Trophoblast cell (in vitro differentiated cells and primary cell): ENCODE data around the gene CD160.
A peak's percentile ranks its signal among the peaks of the same experiment; 100 is the strongest.

ENCODE experiments used
- DNase-seq, 2 donors: peaks; one replicate each; pipeline ENCODE4 v3.0.0-alpha.2; 2016
- H2AFZ ChIP-seq: 2 replicates; pipeline ENCODE4 v1.6.1; 2013; ENCODE audit warnings: low read length, moderate library complexity, mild to moderate bottlenecking; ENCODE audit not compliant: insufficient read depth, poor library complexity
- H2AK5ac ChIP-seq: 2 replicates; pipeline ENCODE4 v1.6.1; 2013; ENCODE audit warnings: mild to moderate bottlenecking, low read length
- H2BK120ac ChIP-seq: 2 replicates; pipeline ENCODE4 v1.6.1; 2013; ENCODE audit warnings: low read length, mild to moderate bottlenecking, moderate library complexity; ENCODE audit not compliant: insufficient read depth, poor library complexity
- H2BK12ac ChIP-seq: 2 replicates; pipeline ENCODE4 v1.6.1; 2013; ENCODE audit warnings: mild to moderate bottlenecking, low read length, moderate library complexity
- H2BK5ac ChIP-seq: 2 replicates; pipeline ENCODE4 v1.6.1; 2013; ENCODE audit warnings: low read length, low read depth, moderate library complexity, mild to moderate bottlenecking; ENCODE audit not compliant: poor library complexity
- H3K14ac ChIP-seq: 2 replicates; pipeline ENCODE4 v1.6.1; 2013; ENCODE audit warnings: mild to moderate bottlenecking, low read length
- H3K18ac ChIP-seq: 2 replicates; pipeline ENCODE4 v1.6.1; 2013; ENCODE audit warnings: mild to moderate bottlenecking, low read length
- H3K23ac ChIP-seq: 2 replicates; pipeline ENCODE4 v1.6.1; 2013; ENCODE audit warnings: low read length
- H3K27ac ChIP-seq: 2 replicates; pipeline ENCODE4 v1.5.1; 2013; ENCODE audit warnings: low read depth, mild to moderate bottlenecking, inconsistent platforms, low read length, moderate library complexity
- H3K27me3 ChIP-seq: 2 replicates; pipeline ENCODE4 v1.6.1; 2013; ENCODE audit warnings: inconsistent platforms, mild to moderate bottlenecking, low read length, moderate library complexity; ENCODE audit not compliant: insufficient read depth
- H3K36me3 ChIP-seq, 2 experiments: 1 replicate in 1 of 2; 2 replicates in 1 of 2; pipeline ENCODE4 v1.6.1; 2013; ENCODE audit warnings: low read length in 2 of 2, mild to moderate bottlenecking in 2 of 2, moderate library complexity in 1 of 2; ENCODE audit not compliant: insufficient read depth in 2 of 2, control insufficient read depth in 1 of 2
- H3K4ac ChIP-seq: 2 replicates; pipeline ENCODE4 v1.6.1; 2013; ENCODE audit warnings: low read depth, mild to moderate bottlenecking, low read length, moderate library complexity
- H3K4me1 ChIP-seq, 2 experiments: 1 replicate in 1 of 2; 2 replicates in 1 of 2; pipeline ENCODE4 v1.6.1; 2013; ENCODE audit warnings: low read length in 2 of 2, mild to moderate bottlenecking in 2 of 2, moderate library complexity in 1 of 2; ENCODE audit not compliant: insufficient read depth in 2 of 2, control insufficient read depth in 1 of 2
- H3K4me2 ChIP-seq: 2 replicates; pipeline ENCODE4 v1.6.1; 2013; ENCODE audit warnings: inconsistent platforms, mild to moderate bottlenecking, low read length, moderate library complexity
- H3K4me3 ChIP-seq: 2 replicates; pipeline ENCODE4 v1.5.1; 2013; ENCODE audit warnings: mild to moderate bottlenecking, low read depth, low read length, inconsistent platforms
- H3K79me1 ChIP-seq: one replicate; pipeline ENCODE4 v1.6.1; 2013; ENCODE audit warnings: low read length
- H3K79me2 ChIP-seq: 2 replicates; pipeline ENCODE4 v1.6.1; 2013; ENCODE audit warnings: low read length, mild to moderate bottlenecking; ENCODE audit not compliant: control insufficient read depth, insufficient read depth, poor library complexity
- H3K9ac ChIP-seq: 2 replicates; pipeline ENCODE4 v1.6.1; 2013; ENCODE audit warnings: mild to moderate bottlenecking, low read length
- H3K9me3 ChIP-seq: 2 replicates; pipeline ENCODE4 v1.6.1; 2013; ENCODE audit warnings: low read depth, mild to moderate bottlenecking, control low read depth, inconsistent platforms, low read length; ENCODE audit not compliant: insufficient read depth
- H4K12ac ChIP-seq: 2 replicates; pipeline ENCODE4 v1.6.1; 2013; ENCODE audit warnings: low read depth, mild to moderate bottlenecking, low read length, moderate library complexity
- H4K8ac ChIP-seq: 2 replicates; pipeline ENCODE4 v1.6.1; 2013; ENCODE audit warnings: low read depth, mild to moderate bottlenecking, low read length, moderate library complexity
- H4K91ac ChIP-seq: one replicate; pipeline ENCODE4 v1.6.1; 2013; ENCODE audit warnings: low read depth, mild to moderate bottlenecking, low read length, moderate library complexity
- WGBS: extraction: QIAGEN DNeasy Blood & Tissue Kit; methylation state at CpG from one replicate; pipeline ENCODE4 v1.1.7; 2013; ENCODE audit warnings: missing lambda C conversion rate; ENCODE audit not compliant: insufficient read length, insufficient coverage; ENCODE audit errors: extremely low coverage; 5-methylcytosine and 5-hydroxymethylcytosine counted together

CD160 gene

DNA sequence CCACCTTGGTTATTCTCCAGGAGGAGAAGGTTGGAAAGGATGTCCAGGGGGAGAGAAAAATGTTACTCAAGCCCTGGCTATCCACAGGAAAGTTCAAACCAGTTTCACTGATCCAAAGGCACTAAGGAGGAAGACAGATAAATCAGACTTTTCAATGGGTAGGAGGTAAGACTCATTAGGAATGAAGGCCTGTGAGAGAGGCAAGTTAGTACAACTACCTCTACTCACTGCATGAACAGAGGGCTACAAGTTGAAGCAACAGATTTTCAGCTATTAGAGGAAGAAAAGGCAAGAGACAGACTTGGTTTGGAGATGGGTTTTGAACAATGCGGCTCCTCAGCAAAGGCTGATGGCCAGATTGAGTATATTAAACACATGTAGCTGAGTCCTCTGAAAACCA, 16.9 kb downstream of the CD160 start:
- H2BK12ac ChIP-seq, result no peak overlapping the region
- no peak overlapping the region for H4K12ac ChIP-seq
- no peak overlapping the region for H2AK5ac ChIP-seq
- no peak overlapping the region for H3K27ac ChIP-seq
- no peaks in the 10 kb centered on the region for H3K4me1 ChIP-seq
- H3K18ac ChIP-seq, result no peak overlapping the region
- no peak overlapping the region for H3K4me3 ChIP-seq
- no peak overlapping the region for H3K9ac ChIP-seq
- peak overlapping the region; percentile 22 for H3K23ac ChIP-seq
- no peaks in the 10 kb centered on the region for H3K79me2 ChIP-seq
- no peak overlapping the region for H3K4ac ChIP-seq
- no peaks in the 10 kb centered on the region for H3K79me1 ChIP-seq
- no peak overlapping the region for H2BK120ac ChIP-seq
- no peak overlapping the region for H3K14ac ChIP-seq
- no peak overlapping the region for H4K8ac ChIP-seq
- no CpG with 5 or more reads among the region's 1 CpG for WGBS
- no peak overlapping the region for H4K91ac ChIP-seq
- no peaks in the 10 kb centered on the region for H3K27me3 ChIP-seq
- no peak overlapping the region for H3K4me2 ChIP-seq
- no peak overlapping the region for H2AFZ ChIP-seq
- H3K9me3 ChIP-seq, result no peaks in the 10 kb centered on the region
- DNase-seq, result no peak
- H3K36me3 ChIP-seq, result peaks cover 0 to 4% of the 10 kb centered on the region in 2 experiments
- H2BK5ac ChIP-seq, result no peak overlapping the region

DNA sequence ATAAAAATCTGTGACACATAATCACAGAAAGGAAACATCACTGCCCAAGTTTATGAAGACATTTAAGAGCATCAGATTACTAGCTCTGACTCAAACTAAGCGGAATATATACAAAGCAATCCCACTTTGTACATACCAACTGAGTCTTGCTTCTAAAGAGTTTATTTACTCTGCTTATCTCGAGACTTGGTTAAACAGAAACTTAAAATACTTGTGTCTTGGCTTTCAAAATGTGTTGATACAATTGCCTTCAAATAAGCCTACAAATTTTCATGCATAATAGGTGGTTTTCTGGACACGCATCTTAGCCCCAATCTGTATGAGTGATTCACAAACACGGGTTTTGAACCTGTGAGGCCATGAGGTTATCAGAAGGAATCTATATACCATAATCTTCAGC, 21.0 kb downstream of the CD160 start:
- H2BK5ac ChIP-seq, result no peak overlapping the region
- no peaks in the 10 kb centered on the region for H3K79me1 ChIP-seq
- H3K9ac ChIP-seq, result no peak overlapping the region
- H3K36me3 ChIP-seq, result peaks cover 5 to 17% of the 10 kb centered on the region in 2 experiments
- H2AK5ac ChIP-seq, result no peak overlapping the region
- DNase-seq, result no peak
- H4K12ac ChIP-seq, result no peak overlapping the region
- no peak overlapping the region for H4K91ac ChIP-seq
- WGBS, result no CpG with 5 or more reads among the region's 4 CpGs
- H3K18ac ChIP-seq, result no peak overlapping the region
- H2BK12ac ChIP-seq, result no peak overlapping the region
- H3K79me2 ChIP-seq, result no peaks in the 10 kb centered on the region
- H2BK120ac ChIP-seq, result no peak overlapping the region
- H3K14ac ChIP-seq, result no peak overlapping the region
- no peak overlapping the region for H2AFZ ChIP-seq
- H4K8ac ChIP-seq, result no peak overlapping the region
- H3K4me1 ChIP-seq, result no peaks in the 10 kb centered on the region
- no peak overlapping the region for H3K23ac ChIP-seq
- H3K27ac ChIP-seq, result no peak overlapping the region
- no peak overlapping the region for H3K4me3 ChIP-seq
- H3K9me3 ChIP-seq, result no peaks in the 10 kb centered on the region
- H3K4me2 ChIP-seq, result no peak overlapping the region
- H3K27me3 ChIP-seq, result no peaks in the 10 kb centered on the region
- no peak overlapping the region for H3K4ac ChIP-seq

DNA sequence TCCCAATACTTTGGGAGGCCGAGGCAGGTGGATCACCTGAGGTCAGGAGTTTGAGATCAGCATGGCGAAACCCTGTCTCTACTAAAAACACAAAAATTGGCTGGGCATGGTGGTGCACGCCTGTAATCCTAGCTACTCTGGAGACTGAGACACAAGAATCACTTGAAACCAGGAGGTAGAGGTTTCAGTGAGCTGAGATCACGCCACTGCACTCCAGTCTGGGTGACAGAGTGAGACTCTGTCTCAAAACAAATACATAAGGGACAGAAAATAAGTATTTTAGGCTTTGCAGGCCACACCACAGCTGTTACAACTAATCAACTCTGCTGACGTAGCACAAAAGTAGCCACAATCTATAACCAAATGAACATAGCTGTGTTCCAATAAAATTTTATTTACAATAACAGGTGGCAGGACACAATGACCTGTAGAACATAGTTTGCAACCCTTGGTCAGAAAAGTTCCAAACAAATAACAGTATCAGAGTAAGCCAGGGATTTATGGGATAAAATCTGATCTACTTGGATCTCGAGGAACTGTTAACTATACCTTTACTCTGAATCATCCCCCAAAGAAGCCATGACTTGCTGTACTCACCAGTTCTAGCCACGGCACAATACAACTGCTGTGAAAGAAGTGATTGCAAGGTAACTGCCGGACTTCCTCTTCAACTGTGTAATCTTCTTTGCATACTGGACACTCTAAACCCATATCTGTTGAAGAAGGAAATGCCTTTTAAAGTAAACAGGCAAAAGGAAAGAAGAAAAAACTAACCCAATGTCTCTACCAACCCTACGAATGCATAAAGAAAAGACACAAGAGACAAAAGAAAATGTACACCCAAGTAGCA, 28.3 kb downstream of the CD160 start:
- no peak overlapping the region for H2BK120ac ChIP-seq
- H3K79me1 ChIP-seq, result peaks cover 7% of the 10 kb centered on the region
- H4K91ac ChIP-seq, result no peak overlapping the region
- no peak overlapping the region for H2AK5ac ChIP-seq
- no peak overlapping the region for H4K12ac ChIP-seq
- H4K8ac ChIP-seq, result no peak overlapping the region
- no peak overlapping the region for H3K18ac ChIP-seq
- peaks cover 11 to 22% of the 10 kb centered on the region in 2 experiments for H3K36me3 ChIP-seq
- H3K4me3 ChIP-seq, result no peak overlapping the region
- no peaks in the 10 kb centered on the region for H3K79me2 ChIP-seq
- peaks cover 3 to 10% of the 10 kb centered on the region in 2 experiments for H3K4me1 ChIP-seq
- no peak overlapping the region for H3K14ac ChIP-seq
- no peaks in the 10 kb centered on the region for H3K9me3 ChIP-seq
- H2BK5ac ChIP-seq, result no peak overlapping the region
- H3K4ac ChIP-seq, result no peak overlapping the region
- no peak overlapping the region for H3K27ac ChIP-seq
- no peak overlapping the region for H3K4me2 ChIP-seq
- no peak for DNase-seq
- no peak overlapping the region for H2AFZ ChIP-seq
- no peak overlapping the region for H2BK12ac ChIP-seq
- no peaks in the 10 kb centered on the region for H3K27me3 ChIP-seq
- WGBS, result no CpG with 5 or more reads among the region's 9 CpGs
- no peak overlapping the region for H3K23ac ChIP-seq
- no peak overlapping the region for H3K9ac ChIP-seq

DNA sequence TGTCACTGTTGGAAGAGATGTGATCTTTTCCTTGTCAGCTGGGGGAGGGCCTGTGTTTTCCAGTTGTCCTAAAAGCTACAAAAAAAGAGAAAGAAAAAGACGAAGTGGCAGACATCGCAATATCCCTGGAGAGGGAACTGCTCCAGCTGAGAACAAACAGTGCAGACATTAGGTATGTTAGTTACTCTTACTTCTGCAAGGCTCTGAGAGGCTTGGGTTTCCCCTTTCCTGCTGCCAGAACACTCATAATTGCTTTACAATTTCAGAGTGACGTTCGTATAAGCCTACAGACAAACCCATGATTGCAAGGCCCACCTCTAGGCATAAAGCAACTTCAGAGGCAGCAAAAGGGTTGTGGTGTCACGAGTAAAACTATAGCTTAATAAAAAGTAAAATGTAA, 31.1 kb downstream of the CD160 start:
- H2AK5ac ChIP-seq, result no peak overlapping the region

More for the DNA sequence above, 31.1 kb downstream of the CD160 start:
- Histone ChIP-seq H4K8ac (peak overlapping the region; percentile 37), H3K79me1 (peaks cover 7% of the 10 kb centered on the region), H4K91ac (no peak overlapping the region), H3K4me2 (no peak overlapping the region), H4K12ac (no peak overlapping the region), H2BK5ac (peak overlapping the region; percentile 39), H3K27me3 (no peaks in the 10 kb centered on the region), H2BK12ac (no peak overlapping the region), H3K9me3 (no peaks in the 10 kb centered on the region), H3K14ac (no peak overlapping the region), H3K18ac (no peak overlapping the region), H3K4me1 (peaks cover 3 to 10% of the 10 kb centered on the region in 2 experiments), H3K4me3 (no peak overlapping the region), H3K4ac (no peak overlapping the region), H3K23ac (no peak overlapping the region), H3K9ac (no peak overlapping the region), H3K36me3 (peaks cover 10 to 11% of the 10 kb centered on the region in 2 experiments), H2AFZ (no peak overlapping the region), H2BK120ac (peak overlapping the region; percentile 33), H3K79me2 (no peaks in the 10 kb centered on the region), H3K27ac (peak overlapping the region; percentile 82)
- no CpG with 5 or more reads among the region's 5 CpGs for WGBS
- DNase-seq, result no peak
